ENCODE data around the gene ZNRF4.

DNA sequence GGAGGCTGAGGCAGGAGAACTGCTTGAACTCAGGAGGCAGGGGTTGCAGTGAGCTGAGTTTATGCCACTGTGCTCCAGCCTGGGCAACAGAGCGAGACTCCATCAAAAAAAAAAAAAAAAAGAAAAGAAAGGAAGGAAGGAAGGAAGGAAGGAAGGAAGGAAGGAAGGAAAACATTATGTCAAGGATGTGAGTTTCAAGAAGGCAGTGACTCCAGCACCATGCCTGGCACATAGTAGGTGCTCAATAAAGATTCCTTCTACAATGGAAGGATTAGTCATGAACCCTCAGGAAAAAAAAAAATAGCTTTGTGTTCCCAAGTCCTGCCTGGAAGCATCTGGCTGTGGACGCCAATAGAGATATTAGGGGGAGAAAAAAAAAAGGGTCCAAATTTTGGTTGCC is 10.1 kb upstream of the ZNRF4 start:
- TF ChIP-seq SP2 (IDR thresholded peaks at IDR 0.05; ENCODE audit: low read length): no peak
- no peak for TF ChIP-seq CEBPB (IDR thresholded peaks at IDR 0.05; ENCODE audit: low read depth, low read length)
- TF ChIP-seq, protein P1, sequence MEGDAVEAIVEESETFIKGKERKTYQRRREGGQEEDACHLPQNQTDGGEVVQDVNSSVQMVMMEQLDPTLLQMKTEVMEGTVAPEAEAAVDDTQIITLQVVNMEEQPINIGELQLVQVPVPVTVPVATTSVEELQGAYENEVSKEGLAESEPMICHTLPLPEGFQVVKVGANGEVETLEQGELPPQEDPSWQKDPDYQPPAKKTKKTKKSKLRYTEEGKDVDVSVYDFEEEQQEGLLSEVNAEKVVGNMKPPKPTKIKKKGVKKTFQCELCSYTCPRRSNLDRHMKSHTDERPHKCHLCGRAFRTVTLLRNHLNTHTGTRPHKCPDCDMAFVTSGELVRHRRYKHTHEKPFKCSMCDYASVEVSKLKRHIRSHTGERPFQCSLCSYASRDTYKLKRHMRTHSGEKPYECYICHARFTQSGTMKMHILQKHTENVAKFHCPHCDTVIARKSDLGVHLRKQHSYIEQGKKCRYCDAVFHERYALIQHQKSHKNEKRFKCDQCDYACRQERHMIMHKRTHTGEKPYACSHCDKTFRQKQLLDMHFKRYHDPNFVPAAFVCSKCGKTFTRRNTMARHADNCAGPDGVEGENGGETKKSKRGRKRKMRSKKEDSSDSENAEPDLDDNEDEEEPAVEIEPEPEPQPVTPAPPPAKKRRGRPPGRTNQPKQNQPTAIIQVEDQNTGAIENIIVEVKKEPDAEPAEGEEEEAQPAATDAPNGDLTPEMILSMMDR (IDR thresholded peaks at IDR 0.05; ENCODE audit: control extremely low read depth in 1 of 3, insufficient read depth in 1 of 3, low read depth in 1 of 3, low read length in 3 of 3): no peak
- TF ChIP-seq BRCA1 (IDR thresholded peaks at IDR 0.05; ENCODE audit: low read depth, low read length): no peak
- TF ChIP-seq SIN3A (conservative IDR thresholded peaks at IDR 0.05 in 1 of 2, IDR thresholded peaks at IDR 0.05 in 1 of 2; ENCODE audit: low read depth in 1 of 2, low read length in 2 of 2): no peak
- TF ChIP-seq EZH2 (IDR thresholded peaks at IDR 0.05; ENCODE audit: low read depth, low read length, severe bottlenecking): no peak
- no peak for TF ChIP-seq POLR2A (IDR thresholded peaks at IDR 0.05; ENCODE audit: control extremely low read depth in 1 of 2, low read depth in 2 of 2, low read length in 2 of 2)
- TF ChIP-seq, protein P2, sequence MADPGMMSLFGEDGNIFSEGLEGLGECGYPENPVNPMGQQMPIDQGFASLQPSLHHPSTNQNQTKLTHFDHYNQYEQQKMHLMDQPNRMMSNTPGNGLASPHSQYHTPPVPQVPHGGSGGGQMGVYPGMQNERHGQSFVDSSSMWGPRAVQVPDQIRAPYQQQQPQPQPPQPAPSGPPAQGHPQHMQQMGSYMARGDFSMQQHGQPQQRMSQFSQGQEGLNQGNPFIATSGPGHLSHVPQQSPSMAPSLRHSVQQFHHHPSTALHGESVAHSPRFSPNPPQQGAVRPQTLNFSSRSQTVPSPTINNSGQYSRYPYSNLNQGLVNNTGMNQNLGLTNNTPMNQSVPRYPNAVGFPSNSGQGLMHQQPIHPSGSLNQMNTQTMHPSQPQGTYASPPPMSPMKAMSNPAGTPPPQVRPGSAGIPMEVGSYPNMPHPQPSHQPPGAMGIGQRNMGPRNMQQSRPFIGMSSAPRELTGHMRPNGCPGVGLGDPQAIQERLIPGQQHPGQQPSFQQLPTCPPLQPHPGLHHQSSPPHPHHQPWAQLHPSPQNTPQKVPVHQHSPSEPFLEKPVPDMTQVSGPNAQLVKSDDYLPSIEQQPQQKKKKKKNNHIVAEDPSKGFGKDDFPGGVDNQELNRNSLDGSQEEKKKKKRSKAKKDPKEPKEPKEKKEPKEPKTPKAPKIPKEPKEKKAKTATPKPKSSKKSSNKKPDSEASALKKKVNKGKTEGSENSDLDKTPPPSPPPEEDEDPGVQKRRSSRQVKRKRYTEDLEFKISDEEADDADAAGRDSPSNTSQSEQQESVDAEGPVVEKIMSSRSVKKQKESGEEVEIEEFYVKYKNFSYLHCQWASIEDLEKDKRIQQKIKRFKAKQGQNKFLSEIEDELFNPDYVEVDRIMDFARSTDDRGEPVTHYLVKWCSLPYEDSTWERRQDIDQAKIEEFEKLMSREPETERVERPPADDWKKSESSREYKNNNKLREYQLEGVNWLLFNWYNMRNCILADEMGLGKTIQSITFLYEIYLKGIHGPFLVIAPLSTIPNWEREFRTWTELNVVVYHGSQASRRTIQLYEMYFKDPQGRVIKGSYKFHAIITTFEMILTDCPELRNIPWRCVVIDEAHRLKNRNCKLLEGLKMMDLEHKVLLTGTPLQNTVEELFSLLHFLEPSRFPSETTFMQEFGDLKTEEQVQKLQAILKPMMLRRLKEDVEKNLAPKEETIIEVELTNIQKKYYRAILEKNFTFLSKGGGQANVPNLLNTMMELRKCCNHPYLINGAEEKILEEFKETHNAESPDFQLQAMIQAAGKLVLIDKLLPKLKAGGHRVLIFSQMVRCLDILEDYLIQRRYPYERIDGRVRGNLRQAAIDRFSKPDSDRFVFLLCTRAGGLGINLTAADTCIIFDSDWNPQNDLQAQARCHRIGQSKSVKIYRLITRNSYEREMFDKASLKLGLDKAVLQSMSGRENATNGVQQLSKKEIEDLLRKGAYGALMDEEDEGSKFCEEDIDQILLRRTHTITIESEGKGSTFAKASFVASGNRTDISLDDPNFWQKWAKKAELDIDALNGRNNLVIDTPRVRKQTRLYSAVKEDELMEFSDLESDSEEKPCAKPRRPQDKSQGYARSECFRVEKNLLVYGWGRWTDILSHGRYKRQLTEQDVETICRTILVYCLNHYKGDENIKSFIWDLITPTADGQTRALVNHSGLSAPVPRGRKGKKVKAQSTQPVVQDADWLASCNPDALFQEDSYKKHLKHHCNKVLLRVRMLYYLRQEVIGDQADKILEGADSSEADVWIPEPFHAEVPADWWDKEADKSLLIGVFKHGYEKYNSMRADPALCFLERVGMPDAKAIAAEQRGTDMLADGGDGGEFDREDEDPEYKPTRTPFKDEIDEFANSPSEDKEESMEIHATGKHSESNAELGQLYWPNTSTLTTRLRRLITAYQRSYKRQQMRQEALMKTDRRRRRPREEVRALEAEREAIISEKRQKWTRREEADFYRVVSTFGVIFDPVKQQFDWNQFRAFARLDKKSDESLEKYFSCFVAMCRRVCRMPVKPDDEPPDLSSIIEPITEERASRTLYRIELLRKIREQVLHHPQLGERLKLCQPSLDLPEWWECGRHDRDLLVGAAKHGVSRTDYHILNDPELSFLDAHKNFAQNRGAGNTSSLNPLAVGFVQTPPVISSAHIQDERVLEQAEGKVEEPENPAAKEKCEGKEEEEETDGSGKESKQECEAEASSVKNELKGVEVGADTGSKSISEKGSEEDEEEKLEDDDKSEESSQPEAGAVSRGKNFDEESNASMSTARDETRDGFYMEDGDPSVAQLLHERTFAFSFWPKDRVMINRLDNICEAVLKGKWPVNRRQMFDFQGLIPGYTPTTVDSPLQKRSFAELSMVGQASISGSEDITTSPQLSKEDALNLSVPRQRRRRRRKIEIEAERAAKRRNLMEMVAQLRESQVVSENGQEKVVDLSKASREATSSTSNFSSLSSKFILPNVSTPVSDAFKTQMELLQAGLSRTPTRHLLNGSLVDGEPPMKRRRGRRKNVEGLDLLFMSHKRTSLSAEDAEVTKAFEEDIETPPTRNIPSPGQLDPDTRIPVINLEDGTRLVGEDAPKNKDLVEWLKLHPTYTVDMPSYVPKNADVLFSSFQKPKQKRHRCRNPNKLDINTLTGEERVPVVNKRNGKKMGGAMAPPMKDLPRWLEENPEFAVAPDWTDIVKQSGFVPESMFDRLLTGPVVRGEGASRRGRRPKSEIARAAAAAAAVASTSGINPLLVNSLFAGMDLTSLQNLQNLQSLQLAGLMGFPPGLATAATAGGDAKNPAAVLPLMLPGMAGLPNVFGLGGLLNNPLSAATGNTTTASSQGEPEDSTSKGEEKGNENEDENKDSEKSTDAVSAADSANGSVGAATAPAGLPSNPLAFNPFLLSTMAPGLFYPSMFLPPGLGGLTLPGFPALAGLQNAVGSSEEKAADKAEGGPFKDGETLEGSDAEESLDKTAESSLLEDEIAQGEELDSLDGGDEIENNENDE (IDR thresholded peaks at IDR 0.05; ENCODE audit: insufficient replicate concordance, low read length): no peak
- no peak for TF ChIP-seq TAF1 (IDR thresholded peaks at IDR 0.05; ENCODE audit: low read depth, low read length)
